Inflammatory macrophage treated with lipopolysaccharide for 1 hour (primary cell): ENCODE results near the gene SRSF12.
A peak's percentile ranks its signal among the peaks of the same experiment; 100 is the strongest.
"Not testable (repeated sequence)": the region's sequence is repeated elsewhere in the genome, so short reads cannot be mapped to it uniquely, and the experiment has no call there.

Source experiments
- DNase-seq, 2 donors: peaks; one replicate each; pipeline ENCODE4 v3.0.0-alpha.2; 2020 to 2022

SRSF12 gene

GRCh38 chr6:89128256-89128671 is 10.4 kb upstream of the SRSF12 start:
- not testable (repeated sequence) for DNase-seq

- peak; percentile 27 to 33 for DNase-seq
Measured at GRCh38 chr6:89122625-89123024, 4.8 kb upstream of the SRSF12 start.

- no peak for DNase-seq
Measured at GRCh38 chr6:89121934-89122333, 4.1 kb upstream of the SRSF12 start.

GRCh38 chr6:89120371-89120770 is 2.5 kb upstream of the SRSF12 start:
- DNase-seq: no peak

- no peak for DNase-seq
Measured at GRCh38 chr6:89118931-89119330, 1.1 kb upstream of the SRSF12 start.

GRCh38 chr6:89116702-89117101 is 1.2 kb downstream of the SRSF12 start:
- DNase-seq: peak in 1 of 2 donors; percentile 5

- DNase-seq: no peak
Measured at GRCh38 chr6:89111933-89112332, 5.9 kb downstream of the SRSF12 start.

GRCh38 chr6:89110284-89110683 is 7.6 kb downstream of the SRSF12 start:
- DNase-seq: peak; percentile 36 to 81

- no peak for DNase-seq
Measured at GRCh38 chr6:89100114-89100513, 17.8 kb downstream of the SRSF12 start.

- no peak for DNase-seq
Measured at GRCh38 chr6:89098461-89098860, 19.4 kb downstream of the SRSF12 start.

- peak; percentile 86 to 92 for DNase-seq
Measured at GRCh38 chr6:89087881-89088280, 30.0 kb downstream of the SRSF12 start.

GRCh38 chr6:89085409-89086205 is 32.3 kb downstream of the SRSF12 start:
- DNase-seq: peak in 1 of 2 donors; percentile 21

GRCh38 chr6:89084954-89085353 is 32.9 kb downstream of the SRSF12 start:
- peak in 1 of 2 donors; percentile 19 for DNase-seq

- DNase-seq: no peak
Measured at GRCh38 chr6:89084542-89084941, 33.3 kb downstream of the SRSF12 start.

- DNase-seq: peak in 1 of 2 donors; percentile 61
Measured at GRCh38 chr6:89082486-89082891, 35.4 kb downstream of the SRSF12 start.

GRCh38 chr6:89081423-89082322 is 36.2 kb downstream of the SRSF12 start:
- peak; percentile 90 to 96 for DNase-seq

GRCh38 chr6:89081129-89081422 is 36.8 kb downstream of the SRSF12 start:
- DNase-seq: no peak

- peak; percentile 100 for DNase-seq
Measured at GRCh38 chr6:89080281-89081128, 37.4 kb downstream of the SRSF12 start, which contains the start of gene PNRC1. PNRC1 (plus strand) TSS chr6:89080751; CDS start chr6:89080895, 144 bp downstream.

GRCh38 chr6:89079511-89080234 is 38.2 kb downstream of the SRSF12 start:
- DNase-seq: peak; percentile 82

- DNase-seq: no peak
Measured at GRCh38 chr6:89073840-89074239, 44.0 kb downstream of the SRSF12 start.

GRCh38 chr6:89073014-89073620 is 44.8 kb downstream of the SRSF12 start:
- DNase-seq: peak; percentile 70 to 83

GRCh38 chr6:89071036-89071435 is 46.8 kb downstream of the SRSF12 start:
- no peak for DNase-seq
